PFSK-1 (cell line): ENCODE results near the gene KCTD13.

Source experiments
- FOXP2 ChIP-seq: optimal IDR thresholded peaks from 2 replicates; pipeline ENCODE3; 2011; ENCODE audit warnings: borderline replicate concordance, control low read depth, inconsistent platforms; ENCODE audit not compliant: insufficient read depth; ENCODE audit errors: extremely low read length, extremely low read depth
- POLR2AphosphoS5 ChIP-seq: IDR thresholded peaks from 2 replicates; pipeline ENCODE4 v1.6.1; 2012; ENCODE audit warnings: low read depth, mild to moderate bottlenecking, control low read depth, low read length, moderate library complexity
- SIN3A ChIP-seq: IDR thresholded peaks from 2 replicates; pipeline ENCODE4 v1.6.1; 2012; ENCODE audit warnings: mild to moderate bottlenecking, low read length, moderate library complexity, borderline replicate concordance; ENCODE audit not compliant: insufficient read depth
- TAF1 ChIP-seq: IDR thresholded peaks from 2 replicates; pipeline ENCODE4 v1.6.1; 2012; ENCODE audit warnings: low read length, control low read depth, borderline replicate concordance; ENCODE audit not compliant: insufficient read depth

DNA sequence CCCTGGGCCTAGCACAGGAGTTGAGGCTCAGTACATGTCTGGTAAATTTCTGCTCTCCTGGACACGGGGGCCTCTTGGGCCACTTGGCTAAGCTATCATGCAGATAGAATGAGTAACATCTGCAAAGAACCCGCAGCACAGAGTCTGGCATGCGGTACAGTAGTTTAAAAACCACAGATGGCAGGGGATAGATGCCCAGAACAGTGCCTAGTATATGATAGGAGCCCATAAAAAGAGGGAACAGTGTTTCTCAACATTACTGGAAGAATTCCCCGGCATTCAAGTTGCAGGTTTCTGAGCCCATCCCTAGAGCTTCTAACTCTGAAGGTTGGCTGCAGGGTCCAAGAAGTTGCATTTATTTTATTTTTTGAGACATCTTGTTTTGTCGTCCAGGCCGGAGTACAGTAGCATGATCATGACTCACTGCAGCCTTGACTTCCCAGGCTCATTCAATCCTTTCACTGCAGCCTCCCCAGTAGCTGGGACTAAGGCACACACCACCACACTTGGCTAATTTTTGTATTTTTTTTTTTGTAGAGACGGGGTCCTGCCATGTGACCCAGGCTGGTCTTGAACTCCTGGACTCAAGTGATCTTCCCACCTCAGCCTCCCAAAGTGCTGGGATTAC is 68.8 kb downstream of the KCTD13 start:
- TF ChIP-seq POLR2AphosphoS5 (no peak), FOXP2 (no peak), SIN3A (no peak), TAF1 (no peak)
